OCI-LY3 (cell line): Measurements from ENCODE around the gene ZC3H11A.

Source experiments
- CTCF ChIP-seq: fragments of 200-600, 300-600 bp; sonication (generic); IDR thresholded peaks from 2 replicates; pipeline ENCODE4 v1.5.1; 2014; ENCODE audit warnings: antibody characterized with exemption, low read length, low read depth
- EZH2phosphoT487 ChIP-seq: fragments of 200-600 bp; shearing (Covaris generic); IDR thresholded peaks from 2 replicates; pipeline ENCODE4 v1.6.1; 2018; ENCODE audit warnings: antibody characterized with exemption, mixed run types, low read depth

- no peak for TF ChIP-seq CTCF
- no peak for TF ChIP-seq EZH2phosphoT487
These were observed 22.6 kb upstream of the ZC3H11A start for GRCh38 chr1:203772836-203773235.
